Osteocyte (in vitro differentiated cells): Measurements from ENCODE around the gene PRR14. TPM values are rescaled to one million over a fixed set of nuclear protein-coding genes. Genes with fewer than 3 reads are reported as not detected.

Source experiments
- DNase-seq: peaks from one replicate; pipeline ENCODE4 v3.0.0; 2021; ENCODE audit warnings: mixed read lengths; ENCODE audit not compliant: unreplicated experiment; ENCODE audit errors: extremely low spot score
- H3K27ac Mint-ChIP-seq: one replicate; pipeline ENCODE4 v1.8.0; 2021; ENCODE audit warnings: mild to moderate bottlenecking, mixed read lengths; ENCODE audit not compliant: unreplicated experiment
- H3K27me3 Mint-ChIP-seq: one replicate; pipeline ENCODE4 v1.8.0; 2021; ENCODE audit warnings: mixed read lengths; ENCODE audit not compliant: unreplicated experiment
- H3K36me3 Mint-ChIP-seq: one replicate; pipeline ENCODE4 v1.8.0; 2021; ENCODE audit warnings: mixed read lengths; ENCODE audit not compliant: unreplicated experiment
- H3K4me1 Mint-ChIP-seq: one replicate; pipeline ENCODE4 v1.8.0; 2021; ENCODE audit warnings: mixed read lengths; ENCODE audit not compliant: unreplicated experiment
- H3K4me3 Mint-ChIP-seq: one replicate; pipeline ENCODE4 v1.8.0; 2021; ENCODE audit warnings: mild to moderate bottlenecking, moderate library complexity, mixed read lengths; ENCODE audit not compliant: unreplicated experiment
- H3K9me3 Mint-ChIP-seq: one replicate; pipeline ENCODE4 v1.8.0; 2021; ENCODE audit warnings: mixed read lengths; ENCODE audit not compliant: unreplicated experiment
- CTCF ChIP-seq: fragments of 200-600 bp; sonication (generic); IDR thresholded peaks from 2 replicates; pipeline ENCODE4 v1.5.0; 2021; ENCODE audit warnings: antibody characterized with exemption, mild to moderate bottlenecking, moderate library complexity
- total RNA-seq: library from RNA; stranded (reverse); gene quantifications from 2 replicates; pipeline ENCODE4 v1.2.1, GENCODE V29; 2021

PRR14 gene
- total RNA-seq, 1 donor from 2014 or later = 52.0 TPM

GRCh38 chr16:30664616-30665109 lies 13.9 kb downstream of the PRR14 start:
- H3K4me1 Mint-ChIP-seq = peaks cover 23% of the 10 kb centered on the region
- no peak overlapping the region for H3K4me3 Mint-ChIP-seq
- no peak for DNase-seq
- TF ChIP-seq CTCF = no peak
- H3K9me3 Mint-ChIP-seq = no peaks in the 10 kb centered on the region
- peaks cover 39% of the 10 kb centered on the region for H3K36me3 Mint-ChIP-seq
- no peaks in the 10 kb centered on the region for H3K27me3 Mint-ChIP-seq
- H3K27ac Mint-ChIP-seq = no peak overlapping the region

GRCh38 chr16:30665155-30665829 lies 14.5 kb downstream of the PRR14 start:
- H3K4me1 Mint-ChIP-seq = peaks cover 22% of the 10 kb centered on the region
- peaks cover 39% of the 10 kb centered on the region for H3K36me3 Mint-ChIP-seq
- H3K4me3 Mint-ChIP-seq = no peak overlapping the region
- TF ChIP-seq CTCF = no peak
- no peak for DNase-seq
- H3K9me3 Mint-ChIP-seq = no peaks in the 10 kb centered on the region
- no peaks in the 10 kb centered on the region for H3K27me3 Mint-ChIP-seq
- H3K27ac Mint-ChIP-seq = no peak overlapping the region

GRCh38 chr16:30665830-30666190 lies 15.1 kb downstream of the PRR14 start:
- H3K27ac Mint-ChIP-seq = no peak overlapping the region
- peaks cover 38% of the 10 kb centered on the region for H3K36me3 Mint-ChIP-seq
- peaks cover 17% of the 10 kb centered on the region for H3K4me1 Mint-ChIP-seq
- H3K27me3 Mint-ChIP-seq = no peaks in the 10 kb centered on the region
- H3K4me3 Mint-ChIP-seq = no peak overlapping the region
- DNase-seq = no peak
- no peaks in the 10 kb centered on the region for H3K9me3 Mint-ChIP-seq
- no peak for TF ChIP-seq CTCF

- H3K27ac Mint-ChIP-seq = no peak overlapping the region
- no peaks in the 10 kb centered on the region for H3K9me3 Mint-ChIP-seq
- H3K27me3 Mint-ChIP-seq = no peaks in the 10 kb centered on the region
- H3K4me3 Mint-ChIP-seq = no peak overlapping the region
- H3K36me3 Mint-ChIP-seq = peaks cover 36% of the 10 kb centered on the region
- peaks cover 9% of the 10 kb centered on the region for H3K4me1 Mint-ChIP-seq
- no peak for DNase-seq
- no peak for TF ChIP-seq CTCF
Observed at GRCh38 chr16:30666681-30667080, 15.9 kb downstream of the PRR14 start.

GRCh38 chr16:30667361-30667905 lies 16.7 kb downstream of the PRR14 start:
- no peak for TF ChIP-seq CTCF
- Mint-ChIP-seq H3K27me3 (no peaks in the 10 kb centered on the region), H3K4me1 (peaks cover 6% of the 10 kb centered on the region), H3K4me3 (no peak overlapping the region), H3K27ac (no peak overlapping the region), H3K36me3 (peaks cover 36% of the 10 kb centered on the region), H3K9me3 (no peaks in the 10 kb centered on the region)
- no peak for DNase-seq
